ENCODE measurements around the gene CHRNE.

Gene CHRNE

GRCh38 chr17:4903051-4903818, at the start of gene CHRNE:
Gene CHRNE, minus strand, starts transcription at chr17:4903098. Its CDS starts 35 bp downstream, at chr17:4903063.
- DNase-seq (ENCODE audit: low read depth) = peak; percentile 87
- H3K4me3 ChIP-seq (ENCODE audit: low read depth, low read length) = no peak within 1 kb of the TSS
- peak; percentile 80 for TF ChIP-seq CTCF (IDR thresholded peaks at IDR 0.05; ENCODE audit: insufficient read depth, low read depth, low read length, missing control alignments)

GRCh38 chr17:4951486-4951885, 48.6 kb upstream of the CHRNE start:
- no peak for TF ChIP-seq CTCF (IDR thresholded peaks at IDR 0.05; ENCODE audit: insufficient read depth, low read depth, low read length, missing control alignments)
- no peak for DNase-seq (ENCODE audit: low read depth)
- peak overlapping the region; percentile 81; the same call in 1 of the 2 replicates for H3K4me3 ChIP-seq (ENCODE audit: low read depth, low read length)

- H3K4me3 ChIP-seq (ENCODE audit: low read depth, low read length) = peak within 1 kb of the TSS; percentile 81
- TF ChIP-seq CTCF (IDR thresholded peaks at IDR 0.05; ENCODE audit: insufficient read depth, low read depth, low read length, missing control alignments) = no peak
- no peak for DNase-seq (ENCODE audit: low read depth)
Observed at GRCh38 chr17:4950746-4951204, 47.9 kb upstream of the CHRNE start, which contains the start of gene ENO3. Gene ENO3, plus strand, starts transcription at chr17:4951119. Its CDS starts 711 bp downstream, at chr17:4951830.

- H3K4me3 ChIP-seq (ENCODE audit: low read depth, low read length) = peak overlapping the region; percentile 81
- DNase-seq (ENCODE audit: low read depth) = peak; percentile 68
- no peak for TF ChIP-seq CTCF (IDR thresholded peaks at IDR 0.05; ENCODE audit: insufficient read depth, low read depth, low read length, missing control alignments)
Observed at GRCh38 chr17:4950075-4950745, 47.3 kb upstream of the CHRNE start.

GRCh38 chr17:4949321-4950074, 46.6 kb upstream of the CHRNE start:
- peak; percentile 97 for DNase-seq (ENCODE audit: low read depth)
- peak overlapping the region; percentile 81 for H3K4me3 ChIP-seq (ENCODE audit: low read depth, low read length)
- no peak for TF ChIP-seq CTCF (IDR thresholded peaks at IDR 0.05; ENCODE audit: insufficient read depth, low read depth, low read length, missing control alignments)

GRCh38 chr17:4948931-4949320, 46.0 kb upstream of the CHRNE start:
- DNase-seq (ENCODE audit: low read depth) = peak; percentile 95

More at GRCh38 chr17:4948931-4949320, 46.0 kb upstream of the CHRNE start:
- H3K4me3 ChIP-seq (ENCODE audit: low read depth, low read length) = peak overlapping the region; percentile 81
- TF ChIP-seq CTCF (IDR thresholded peaks at IDR 0.05; ENCODE audit: insufficient read depth, low read depth, low read length, missing control alignments) = no peak

Data from GM12865 (cell line).